ENCODE data around the gene TP73.

TP73 gene

DNA sequence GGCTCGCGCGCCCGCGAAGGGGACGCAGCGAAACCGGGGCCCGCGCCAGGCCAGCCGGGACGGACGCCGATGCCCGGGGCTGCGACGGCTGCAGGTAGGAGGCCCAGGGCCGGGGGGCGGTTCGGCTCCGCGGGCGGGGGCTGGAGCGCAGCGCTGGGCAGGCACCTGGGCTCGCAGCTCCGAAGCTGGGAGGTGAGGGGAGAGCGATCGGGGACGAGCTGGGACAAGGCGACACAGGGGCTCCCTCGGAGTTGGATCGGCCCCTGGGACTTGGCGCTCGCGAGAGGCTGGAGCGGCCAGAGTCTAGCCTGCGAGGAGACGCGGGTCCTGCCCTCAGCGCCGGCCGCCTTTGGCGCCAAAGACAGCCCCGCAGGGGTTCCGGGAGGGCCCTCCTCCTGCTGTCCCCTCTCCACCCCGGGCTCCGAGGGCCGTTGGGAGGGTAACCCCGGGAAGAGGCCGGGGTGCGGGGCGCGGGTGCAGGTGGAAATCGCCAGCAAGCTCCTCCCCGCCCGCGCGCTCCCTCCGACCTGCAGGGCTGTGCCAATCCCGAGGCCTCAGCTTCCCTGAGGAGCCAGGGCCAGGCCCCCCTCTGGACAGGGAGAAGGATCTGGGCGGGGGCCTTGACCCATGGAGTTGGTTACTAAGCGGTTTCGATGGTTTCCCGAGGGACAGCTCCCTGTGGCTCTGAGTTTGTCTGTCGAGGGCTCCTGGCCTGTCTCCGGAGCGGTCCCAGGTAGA lies 401 bp downstream of the TP73 start:
- no peak for DNase-seq (ENCODE audit: low read depth, low spot score)

DNA sequence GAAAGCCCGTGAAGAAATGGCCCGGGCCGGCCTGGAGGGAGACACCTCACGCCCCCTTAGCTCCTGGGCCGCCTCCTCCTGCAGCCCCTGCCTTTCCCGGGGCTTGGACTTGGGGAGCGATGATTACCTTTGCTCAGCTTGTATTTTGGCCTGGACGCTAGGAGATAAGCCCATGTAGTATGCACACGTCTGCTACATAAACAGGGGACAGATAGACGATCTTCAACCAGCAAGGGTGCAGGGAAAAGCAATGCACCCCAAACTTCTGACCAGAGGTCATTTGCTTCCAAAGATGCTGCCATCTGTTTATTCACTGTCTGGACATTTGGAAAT lies 936 bp downstream of the TP73 start:
- no peak for DNase-seq (ENCODE audit: low read depth, low spot score)

DNA sequence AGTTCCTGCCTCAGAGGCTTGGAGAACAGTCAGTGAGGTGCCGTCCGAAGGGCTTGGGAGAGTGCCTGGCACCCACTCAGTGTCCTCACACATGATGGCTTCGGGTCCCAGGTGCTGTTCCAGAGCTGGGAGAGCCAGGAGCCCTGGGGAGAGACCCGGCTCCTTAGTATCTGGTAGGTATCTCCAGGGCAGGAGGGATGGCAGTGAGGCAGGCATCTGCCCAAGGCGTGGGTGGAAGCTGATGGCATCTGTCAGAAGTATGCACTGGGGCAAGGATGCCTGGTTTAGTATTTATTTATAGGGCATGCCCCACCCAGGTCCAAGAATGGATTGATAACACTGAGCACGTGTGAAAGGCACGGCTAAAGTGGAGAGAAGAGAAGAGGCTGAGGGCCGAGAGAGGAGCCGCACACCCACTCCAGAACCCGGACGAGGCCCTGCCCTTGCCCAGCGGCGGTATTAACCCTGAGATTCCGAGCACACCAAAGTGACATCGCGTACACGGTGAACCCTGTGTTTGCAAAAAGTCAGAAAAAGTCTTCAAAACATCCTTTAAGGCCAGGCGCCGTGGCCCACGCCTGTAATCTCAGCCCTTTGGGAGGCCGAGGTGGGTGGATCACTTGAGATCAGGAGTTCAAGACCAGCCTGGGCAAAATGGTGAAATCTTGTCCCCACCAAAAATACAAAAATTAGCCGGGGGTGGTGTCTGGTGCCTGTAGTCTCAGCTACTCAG lies 2.4 kb downstream of the TP73 start:
- DNase-seq (ENCODE audit: low read depth, low spot score): no peak

DNA sequence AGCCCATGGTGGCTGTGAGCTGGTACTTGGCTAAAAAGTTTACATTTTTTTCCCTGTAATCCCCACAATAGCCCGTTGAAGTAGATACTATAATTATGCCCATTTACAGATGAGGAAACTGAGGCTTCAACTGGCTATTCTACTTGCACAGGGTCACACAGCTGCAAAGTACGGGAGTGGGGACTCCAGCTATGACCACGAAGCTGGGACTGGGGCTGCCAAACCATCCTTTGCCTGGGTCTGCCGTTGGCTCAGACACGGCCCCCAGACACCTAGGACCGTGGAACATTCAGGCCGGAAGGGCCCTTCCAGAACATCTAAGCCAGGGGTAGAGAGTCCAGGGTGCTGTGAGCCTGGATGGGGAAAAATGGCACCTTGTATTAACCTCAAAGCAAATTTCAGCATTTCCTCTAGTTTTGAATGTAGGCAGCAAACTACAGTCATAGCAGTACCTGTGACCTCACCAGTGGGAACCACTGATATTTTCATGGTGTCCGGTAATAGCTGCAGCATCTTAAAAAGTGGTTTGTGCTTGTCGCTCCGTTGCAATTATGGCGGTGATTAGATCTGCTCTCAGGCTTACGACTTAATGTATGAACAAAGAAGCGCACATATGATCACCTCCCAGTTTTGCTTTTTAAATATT lies 4.3 kb downstream of the TP73 start:
- no peak for DNase-seq (ENCODE audit: low read depth, low spot score)

DNA sequence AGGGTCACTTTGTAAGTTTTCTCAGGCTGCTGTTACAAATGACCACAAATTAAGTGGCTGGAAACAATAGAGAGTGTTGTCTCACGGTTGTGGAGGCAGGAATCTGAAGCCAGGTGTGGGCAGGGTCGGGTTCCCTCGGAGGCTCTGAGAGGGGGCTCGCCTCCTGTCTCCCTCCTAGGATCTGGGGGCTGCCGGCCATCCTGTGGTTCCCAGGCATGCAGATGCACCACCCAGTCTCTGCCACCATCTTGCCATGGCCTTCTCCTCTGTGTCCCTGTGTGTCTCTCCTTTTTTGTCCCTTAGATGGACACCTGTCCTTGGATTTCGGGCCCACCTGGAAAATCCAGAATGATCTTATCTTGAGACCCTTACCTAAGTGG lies 4.8 kb downstream of the TP73 start:
- no peak for DNase-seq (ENCODE audit: low read depth, low spot score)

DNA sequence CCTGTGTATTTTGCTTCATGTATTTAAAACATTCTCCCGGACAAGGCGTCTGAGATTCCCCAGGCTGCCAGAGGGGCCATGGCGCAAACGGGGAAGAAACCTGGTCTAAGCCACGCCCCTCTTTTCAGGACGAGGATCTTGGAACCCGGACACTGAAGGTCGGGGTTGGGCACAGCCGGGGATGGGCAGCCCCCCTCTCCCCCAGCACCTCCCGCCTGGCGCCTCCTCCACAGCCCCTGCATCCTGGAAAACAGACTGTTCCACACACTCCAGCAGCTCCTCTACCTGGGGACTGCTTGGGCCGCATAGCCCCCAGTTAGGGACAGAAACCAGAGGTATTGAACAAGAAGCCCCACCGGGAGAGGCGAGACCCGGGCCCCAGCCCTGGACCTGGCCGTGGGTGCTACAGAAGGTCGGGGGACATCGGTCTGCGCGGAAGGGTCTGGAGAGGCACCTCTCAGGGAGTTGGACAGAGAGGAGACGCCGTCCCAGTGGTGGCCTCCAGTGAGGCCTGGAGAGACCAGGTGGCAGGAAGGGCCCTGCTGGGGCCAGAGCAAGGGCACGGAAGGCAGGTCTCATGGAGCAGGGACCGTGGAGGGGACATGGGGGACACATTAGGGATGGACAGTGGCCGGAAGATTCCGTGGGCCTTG lies 5.4 kb downstream of the TP73 start:
- DNase-seq (ENCODE audit: low read depth, low spot score): no peak

DNA sequence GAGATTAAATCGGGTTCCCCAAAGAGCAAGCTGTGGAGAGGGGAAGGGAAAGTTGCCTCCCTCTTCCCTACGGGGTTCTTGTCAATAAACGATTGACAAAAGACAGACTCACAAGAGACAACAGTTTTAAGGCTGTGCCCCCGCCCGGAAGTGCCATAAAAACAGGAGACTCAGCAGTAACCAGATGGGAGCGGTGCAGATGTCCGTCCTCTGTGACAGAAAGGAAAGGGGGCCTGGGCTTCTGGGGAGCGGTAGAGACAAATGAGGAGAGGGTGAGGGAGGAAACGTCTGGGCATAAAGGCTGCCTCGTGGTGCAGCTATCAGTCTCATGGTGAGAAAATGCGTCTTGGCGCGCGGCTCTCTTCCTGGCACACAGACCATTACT lies 5.9 kb downstream of the TP73 start:
- DNase-seq (ENCODE audit: low read depth, low spot score): no peak

DNA sequence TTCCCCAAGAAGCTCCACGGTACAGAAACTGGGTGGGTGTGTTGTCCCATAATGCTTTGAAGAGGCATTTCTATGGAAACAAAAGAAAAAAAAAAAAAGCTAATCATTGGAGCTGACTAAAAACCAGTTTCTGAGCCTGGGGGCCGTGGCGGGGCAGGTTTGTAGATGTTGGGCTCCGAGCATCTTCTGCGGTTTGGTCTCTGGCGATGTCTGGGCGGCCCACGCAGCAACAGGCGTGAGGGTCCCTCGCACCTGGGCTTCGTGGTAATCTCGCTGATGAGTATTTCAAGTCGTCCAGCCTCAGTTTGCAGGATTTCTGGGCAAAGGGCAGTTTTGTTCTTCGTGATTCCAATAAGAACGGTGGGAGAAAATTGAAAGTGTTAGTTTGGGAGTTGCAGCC lies 6.8 kb downstream of the TP73 start:
- no peak for DNase-seq (ENCODE audit: low read depth, low spot score)

DNA sequence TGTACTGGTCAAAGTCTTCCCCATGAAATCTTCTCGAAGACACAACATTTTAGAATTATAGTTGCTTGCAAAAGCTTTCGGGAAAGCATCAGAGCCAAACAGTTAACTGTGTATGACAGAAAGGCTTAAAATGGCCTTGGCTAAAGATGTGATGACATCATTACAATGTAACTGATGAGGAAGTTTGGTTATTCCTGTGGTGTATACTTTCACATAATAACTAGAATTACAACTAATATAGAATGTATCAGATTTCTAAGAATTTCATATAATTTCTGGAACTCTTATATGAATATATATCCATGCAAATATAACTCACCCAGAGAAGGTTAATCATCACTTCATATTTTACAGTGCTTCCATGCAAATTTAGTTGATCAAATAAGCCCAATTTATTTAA lies 8.4 kb downstream of the TP73 start:
- DNase-seq (ENCODE audit: low read depth, low spot score): no peak

DNA sequence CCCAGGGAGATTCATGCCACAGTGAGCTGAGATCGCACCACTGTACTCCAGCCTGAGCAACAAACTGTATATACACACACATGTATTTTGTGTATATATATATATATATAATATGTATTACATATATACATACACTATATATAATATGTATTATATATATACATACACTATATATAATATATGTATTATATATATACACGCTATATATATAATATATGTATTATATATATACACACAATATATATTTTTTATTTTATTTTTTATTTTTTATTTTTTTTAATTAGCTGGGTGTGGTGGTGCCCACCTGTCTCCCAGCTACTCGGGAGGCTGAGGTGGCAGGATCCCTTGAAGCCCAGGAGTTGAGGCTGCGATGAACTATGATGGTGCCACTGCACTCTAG lies 9.3 kb downstream of the TP73 start:
- no peak for DNase-seq (ENCODE audit: low read depth, low spot score)

DNA sequence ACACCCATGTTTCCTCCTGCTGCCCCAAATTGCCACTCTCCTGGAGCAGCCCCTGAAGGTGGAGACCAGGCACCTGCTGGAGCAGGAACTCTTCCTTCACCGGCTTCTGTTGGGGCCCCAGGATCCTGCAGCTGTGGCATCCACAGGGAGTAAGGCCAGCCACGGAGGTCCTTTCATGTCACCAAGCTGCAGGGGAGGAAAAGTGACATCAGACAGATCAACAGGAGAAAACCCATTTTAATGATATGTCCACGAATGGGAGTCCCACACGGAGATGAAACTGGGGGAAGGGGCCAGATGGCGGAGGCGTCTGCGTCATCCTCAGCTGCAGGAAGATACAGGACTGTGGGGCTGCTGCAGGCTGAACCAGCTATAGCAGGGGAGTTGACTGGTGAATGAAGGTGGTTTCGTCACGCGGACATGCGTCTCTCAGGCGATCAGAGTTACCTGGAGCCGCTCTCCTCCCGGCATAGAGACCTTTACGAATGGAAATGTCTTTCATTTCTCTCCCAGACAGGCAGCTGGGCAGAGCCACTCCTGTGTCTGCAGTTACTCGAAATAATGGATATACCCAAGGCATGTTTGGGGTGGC lies 9.9 kb downstream of the TP73 start:
- no peak for DNase-seq (ENCODE audit: low read depth, low spot score)

DNA sequence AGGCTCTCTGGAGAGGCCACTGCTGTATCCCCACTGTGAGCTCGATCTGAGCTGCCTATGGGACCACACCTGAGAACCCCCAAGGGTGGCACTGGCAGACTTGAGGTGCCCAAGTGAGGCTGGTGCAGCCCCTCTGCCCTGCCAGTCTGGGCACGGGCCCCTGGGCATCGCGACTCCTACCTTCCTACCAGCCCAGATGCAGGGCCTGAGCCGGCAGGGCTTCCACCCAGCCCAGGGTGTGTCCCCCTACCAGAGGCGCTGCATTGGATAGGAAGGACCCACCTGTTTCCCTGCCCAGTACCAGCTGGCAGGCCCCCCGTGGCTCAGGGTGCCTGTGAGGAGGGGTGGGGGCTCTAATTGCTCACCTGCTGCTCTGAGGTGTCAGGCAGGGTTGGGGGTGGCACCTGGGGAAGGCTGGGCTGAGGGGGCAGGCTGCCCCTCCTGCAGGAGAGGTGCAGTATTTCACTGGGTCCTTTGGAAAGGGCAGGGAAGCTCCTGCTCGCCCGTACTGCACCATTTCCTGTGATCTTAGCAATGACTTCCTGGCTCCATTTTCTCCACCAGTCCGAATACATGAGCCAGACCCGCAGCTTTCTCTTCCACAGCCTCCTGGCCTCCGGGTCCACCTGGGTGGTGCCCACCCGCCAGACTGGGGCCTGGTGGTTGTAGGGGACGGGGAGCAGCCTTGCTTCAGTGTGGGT lies 11.8 kb downstream of the TP73 start:
- DNase-seq (ENCODE audit: low read depth, low spot score): no peak

DNA sequence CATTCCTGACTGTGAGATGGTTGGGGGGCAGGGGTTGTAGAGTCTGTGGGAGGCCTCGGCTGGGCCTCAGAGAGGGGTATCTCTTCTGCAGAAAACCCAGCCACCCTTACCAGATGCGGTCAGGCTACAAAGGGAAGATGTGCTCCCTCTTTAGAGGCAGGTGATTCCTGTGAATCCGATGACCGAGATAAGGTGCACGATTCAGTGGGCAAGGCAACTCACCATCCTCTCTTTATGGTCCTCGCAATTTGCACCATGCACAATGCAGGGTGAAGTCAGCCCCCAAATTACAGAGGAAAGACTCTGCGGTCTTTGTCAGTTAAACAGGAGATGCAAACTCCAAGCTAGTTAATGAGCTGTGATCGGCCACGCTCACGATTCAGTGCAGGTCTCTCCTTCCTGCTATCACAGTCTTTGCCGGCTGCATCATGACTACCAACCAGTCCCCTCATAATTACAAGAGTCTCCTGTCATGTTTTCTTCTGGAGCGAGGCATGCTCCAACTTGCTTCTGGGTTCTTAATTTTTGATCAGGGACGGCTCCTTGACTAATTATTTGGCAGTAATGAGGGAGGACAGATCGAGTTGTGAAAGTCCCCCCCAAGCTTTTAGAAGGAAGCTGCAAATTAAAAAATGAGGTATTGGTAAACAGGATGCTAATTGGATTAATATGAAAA lies 12.5 kb downstream of the TP73 start:
- no peak for DNase-seq (ENCODE audit: low read depth, low spot score)

DNA sequence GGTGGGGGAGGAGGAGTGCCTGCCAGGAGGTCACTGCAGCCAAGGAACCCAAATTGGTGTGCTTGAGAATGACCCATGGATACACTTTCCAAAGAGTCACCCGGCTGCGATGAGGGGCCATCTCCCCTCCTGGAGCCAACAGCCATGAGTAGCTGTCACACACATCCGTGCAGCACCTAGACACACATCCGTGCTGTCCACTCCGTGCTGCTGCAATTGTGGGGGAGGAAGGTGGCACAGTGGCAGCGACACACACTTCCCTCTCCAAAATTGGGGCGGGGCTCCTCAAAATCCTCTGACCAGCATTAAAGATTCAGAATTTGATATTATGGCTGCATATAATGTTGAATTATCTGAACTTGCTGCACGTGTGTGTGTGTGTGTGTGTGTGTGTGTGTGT lies 15.8 kb downstream of the TP73 start:
- DNase-seq (ENCODE audit: low read depth, low spot score): no peak

DNA sequence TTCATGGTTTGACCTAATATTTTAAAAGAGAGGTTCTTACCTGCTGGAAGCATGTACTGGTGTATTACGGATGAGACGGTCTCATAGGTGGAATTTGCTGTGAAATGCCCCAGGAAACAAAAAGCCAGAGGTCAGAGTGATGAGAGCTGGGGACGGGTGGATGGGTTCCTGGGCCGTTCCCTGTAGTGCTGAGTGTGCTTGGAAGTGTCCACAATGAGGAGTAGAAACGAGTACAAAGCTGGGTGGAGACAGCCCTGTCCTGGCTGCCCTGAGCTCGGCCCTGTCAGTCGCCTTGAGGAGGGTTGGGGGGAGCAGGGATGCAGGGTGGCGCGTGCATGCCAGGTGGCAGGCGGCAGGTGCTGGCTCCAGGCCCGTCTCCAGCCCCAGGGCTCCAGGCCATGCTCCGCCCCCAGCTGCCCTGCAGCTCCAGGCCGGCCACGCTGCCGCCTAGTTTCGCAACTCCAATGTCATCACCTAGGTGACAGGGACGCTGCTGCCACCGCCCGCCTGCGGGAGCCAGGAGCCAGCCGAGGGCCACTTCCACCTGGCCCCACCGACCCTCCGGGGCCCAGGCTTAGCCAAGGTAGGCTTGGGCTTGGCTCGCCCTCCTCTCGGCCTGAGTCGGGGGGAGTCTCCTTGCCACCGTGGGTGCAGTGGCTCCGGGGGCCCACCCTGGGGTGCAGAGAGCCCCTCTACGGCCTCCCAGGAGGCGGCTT lies 16.4 kb downstream of the TP73 start:
- no peak for DNase-seq (ENCODE audit: low read depth, low spot score)

DNA sequence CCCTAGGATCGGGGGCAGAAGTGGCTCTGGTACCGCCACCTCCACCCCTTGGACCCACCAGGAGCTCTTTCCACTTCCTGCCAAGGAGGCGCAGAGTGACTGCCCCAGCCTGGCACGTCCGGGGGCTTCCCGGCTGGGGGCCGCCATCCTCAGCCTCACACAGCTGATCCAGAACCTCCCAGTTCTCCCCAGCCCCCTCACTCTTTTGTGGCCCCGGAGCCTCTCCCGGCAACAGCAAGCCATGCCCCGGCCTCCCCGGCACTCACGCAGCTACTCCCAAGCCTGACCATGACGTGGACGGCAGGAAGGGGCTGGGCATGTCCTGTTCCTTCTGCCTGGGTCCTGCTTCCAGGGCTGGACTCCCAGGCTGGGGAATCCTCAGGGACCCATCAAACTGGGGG lies 17.1 kb downstream of the TP73 start:
- no peak for DNase-seq (ENCODE audit: low read depth, low spot score)

DNA sequence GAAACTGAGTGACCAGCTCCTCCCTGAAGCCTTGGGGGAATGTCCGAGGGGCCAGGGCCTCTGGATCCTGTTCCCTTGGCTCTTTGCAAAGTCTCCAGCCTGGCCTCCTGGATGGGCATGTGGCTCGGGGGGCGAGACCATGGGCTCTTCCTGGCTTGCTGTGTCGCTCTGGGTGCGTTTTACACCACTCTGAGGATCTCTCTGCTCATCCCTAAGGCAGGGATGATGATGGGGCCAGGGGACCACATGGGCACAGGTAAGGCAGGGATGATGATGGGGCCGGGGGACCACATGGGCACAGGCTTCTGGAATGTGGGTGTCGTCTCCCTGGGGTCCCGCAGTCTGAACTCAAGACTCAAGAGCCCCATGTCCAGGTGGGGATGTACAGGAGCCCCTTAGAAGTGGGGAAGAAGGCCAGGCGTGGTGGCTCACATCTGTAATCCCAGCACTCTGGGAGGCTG lies 17.7 kb downstream of the TP73 start:
- DNase-seq (ENCODE audit: low read depth, low spot score): no peak

DNA sequence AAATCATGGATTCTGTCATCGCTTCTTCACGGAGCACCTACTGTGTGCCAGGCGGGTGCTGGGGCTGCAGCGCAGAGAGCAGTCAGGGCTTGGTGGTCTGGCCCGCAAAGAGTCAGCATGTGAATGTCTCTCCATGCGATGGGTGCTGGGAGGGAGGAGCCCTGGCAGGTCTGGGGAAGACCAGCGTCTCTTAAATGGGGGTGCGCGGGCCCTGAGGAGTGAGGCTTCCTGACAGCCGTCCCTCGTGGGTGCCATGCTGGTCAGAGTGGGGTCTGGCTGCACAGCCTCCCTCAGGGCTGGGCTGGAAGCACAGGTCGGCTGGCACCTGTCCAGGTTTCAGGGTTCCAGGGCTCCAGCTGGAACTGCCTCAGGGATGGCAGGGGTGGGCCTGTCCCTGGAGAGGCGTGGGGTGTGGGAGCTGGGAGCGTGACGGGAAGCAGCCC lies 18.5 kb downstream of the TP73 start:
- DNase-seq (ENCODE audit: low read depth, low spot score): no peak

DNA sequence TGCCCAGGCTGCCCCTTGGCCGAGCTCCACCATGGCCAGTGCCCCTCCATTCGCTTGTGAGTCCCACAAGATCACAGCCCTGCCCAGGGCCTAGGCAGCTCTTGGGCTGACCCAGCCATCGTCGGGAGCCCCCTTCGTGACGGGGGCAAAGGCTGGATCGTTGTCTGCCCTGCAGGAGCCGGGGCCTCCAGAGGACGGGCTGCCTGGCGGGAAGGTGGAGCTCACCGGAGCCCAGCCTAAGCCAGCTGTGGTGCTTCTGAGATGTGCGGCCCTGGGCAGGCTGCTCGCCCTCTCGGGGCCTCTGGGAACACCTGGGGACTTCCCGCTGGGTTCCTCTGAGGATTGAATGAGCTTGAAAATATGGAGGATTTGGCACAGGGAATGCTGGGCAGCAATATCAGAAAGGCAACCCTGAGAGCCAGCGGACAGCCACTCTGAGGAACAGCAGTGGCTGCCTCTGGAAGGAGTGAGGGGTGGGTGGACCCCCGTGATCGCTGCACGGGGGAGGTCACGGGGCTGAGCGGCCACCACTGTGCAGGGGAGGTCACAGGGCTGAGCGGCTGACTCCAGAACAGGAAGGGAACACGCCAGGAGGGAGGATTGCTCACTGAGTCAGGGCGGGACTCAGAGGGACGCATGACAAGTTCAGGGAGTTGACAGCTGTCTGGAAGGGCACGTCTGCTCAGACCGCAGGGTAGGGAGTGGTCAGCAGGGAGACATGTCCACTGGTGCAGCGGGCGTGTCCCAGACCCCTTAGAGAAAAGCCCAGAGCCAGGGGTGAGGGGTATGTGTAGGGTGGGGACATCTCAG lies 19.3 kb downstream of the TP73 start:
- no peak for DNase-seq (ENCODE audit: low read depth, low spot score)

Data from smooth muscle cell of the brain vasculature (primary cell).